Naive thymus-derived CD4-positive, alpha-beta T cell (primary cell): ENCODE results near the gene FAM162B. TPM values are rescaled to one million over a fixed set of nuclear protein-coding genes. Genes with fewer than 3 reads are reported as not detected.
"Not testable (repeated sequence)": the region's sequence is repeated elsewhere in the genome, so short reads cannot be mapped to it uniquely, and the experiment has no call there.

ENCODE experiments used
- ATAC-seq: fragments of 150-1000 bp; cut with Tn5 transposase; 2 replicates; pipeline ENCODE4 v1.10.0; 2021; ENCODE audit warnings: mild to moderate bottlenecking, moderate library complexity
- CTCF ChIA-PET: fragments of 350-600 bp; sonication (Branson Sonifier 250); formaldehyde crosslinking; loops from one replicate; lab custom pipeline; 2021; ENCODE audit warnings: antibody characterized with exemption; lab: Charles Lee
- POLR2A ChIA-PET: fragments of 350-600 bp; sonication (Branson Sonifier 250); formaldehyde crosslinking; loops from one replicate; lab custom pipeline; 2021; ENCODE audit warnings: antibody characterized with exemption, inconsistent platforms; lab: Charles Lee
- DNase-seq, 9 donors: peaks; one replicate each; pipeline versions ENCODE4 v3.0.0 to v3.0.0-alpha.2; 2020 to 2022; ENCODE audit warnings: mixed read lengths in 1 of 9
- H3K27ac ChIP-seq: one replicate; pipeline ENCODE4 v1.7.0; 2013; ENCODE audit warnings: mild to moderate bottlenecking, low read depth, low read length, moderate library complexity
- H3K27me3 ChIP-seq, 2 donors: one replicate each; pipeline ENCODE4 v1.7.0; 2013; ENCODE audit warnings: low read length in 2 of 2, mild to moderate bottlenecking in 2 of 2, moderate library complexity in 2 of 2; ENCODE audit not compliant: control insufficient read depth in 2 of 2, insufficient read depth in 2 of 2
- H3K36me3 ChIP-seq, 3 experiments: 1 replicate in 2 of 3; 2 replicates in 1 of 3; pipeline ENCODE4 v1.7.0; 2013; ENCODE audit warnings: low read length in 3 of 3, mild to moderate bottlenecking in 3 of 3, moderate library complexity in 1 of 3; ENCODE audit not compliant: insufficient read depth in 3 of 3, control insufficient read depth in 2 of 3
- H3K4me1 ChIP-seq, 2 donors: one replicate each; pipeline ENCODE4 v1.7.0; 2013; ENCODE audit warnings: low read length in 2 of 2, mild to moderate bottlenecking in 2 of 2, moderate library complexity in 1 of 2; ENCODE audit not compliant: control insufficient read depth in 2 of 2, insufficient read depth in 2 of 2
- H3K4me3 ChIP-seq: 2 replicates; pipeline ENCODE4 v1.7.0; 2013; ENCODE audit warnings: mild to moderate bottlenecking, low read length
- H3K9me3 ChIP-seq, 3 experiments: 1 replicate in 2 of 3; 2 replicates in 1 of 3; pipeline ENCODE4 v1.7.0; 2013; ENCODE audit warnings: low read length in 3 of 3; ENCODE audit not compliant: control insufficient read depth in 2 of 3
- H3K27ac Mint-ChIP-seq, 9 donors: one replicate each; pipeline ENCODE4 v1.8.0; 2020 to 2022; ENCODE audit warnings: mixed read lengths in 9 of 9, mild to moderate bottlenecking in 8 of 9, moderate library complexity in 5 of 9, inconsistent platforms in 2 of 9
- H3K27me3 Mint-ChIP-seq, 5 donors: one replicate each; pipeline ENCODE4 v1.8.0; 2021 to 2022; ENCODE audit warnings: mixed read lengths in 5 of 5, mild to moderate bottlenecking in 1 of 5
- H3K36me3 Mint-ChIP-seq, 5 donors: one replicate each; pipeline ENCODE4 v1.8.0; 2020 to 2022; ENCODE audit warnings: mixed read lengths in 5 of 5, mild to moderate bottlenecking in 3 of 5, inconsistent platforms in 1 of 5
- H3K4me1 Mint-ChIP-seq, 7 donors: one replicate each; pipeline ENCODE4 v1.8.0; 2020 to 2022; ENCODE audit warnings: mixed read lengths in 7 of 7, mild to moderate bottlenecking in 3 of 7, inconsistent platforms in 1 of 7
- H3K4me3 Mint-ChIP-seq, 10 donors: one replicate each; pipeline ENCODE4 v1.8.0; 2020 to 2022; ENCODE audit warnings: mild to moderate bottlenecking in 10 of 10, mixed read lengths in 10 of 10, moderate library complexity in 6 of 10, inconsistent platforms in 2 of 10
- H3K9me3 Mint-ChIP-seq, 11 donors: one replicate each; pipeline ENCODE4 v1.8.0; 2020 to 2022; ENCODE audit warnings: mixed read lengths in 11 of 11, mild to moderate bottlenecking in 4 of 11, inconsistent platforms in 1 of 11, moderate library complexity in 1 of 11
- intact Hi-C, 2 donors: fragments of 100-400 bp; cut with micrococcal nuclease; formaldehyde crosslinking; loops; one replicate each; pipeline ENCODE4 v1.15.1; 2023
- polyA plus RNA-seq, 2 donors: library from polyadenylated mRNA; unstranded; fragments of 300-500 nt; fragmentation: Illumina TruSeq; gene quantifications; one replicate each; pipeline ENCODE4 v1.2.3, GENCODE V29; 2021
- total RNA-seq, 6 experiments: library from RNA in 5 of 6; stranded (reverse) in 5 of 6; gene quantifications; 1 replicate in 5 of 6; 2 replicates in 1 of 6; pipeline ENCODE4 v1.2.3 and lab custom pipeline; 2021 to 2026

Gene FAM162B
- total and polyA plus RNA-seq, 7 experiments from 2014 or later, result not detected

- POLR2A ChIA-PET, result no interaction called here
- intact Hi-C loops, result no loop called here
- DNase-seq (no peak), ATAC-seq (no peak)
- no peaks in the 10 kb centered on the region for H3K27me3 ChIP-seq
- Mint-ChIP-seq H3K27ac (no peak overlapping the region), H3K27me3 (no peaks in the 10 kb centered on the region), H3K4me1 (peaks cover 0 to 11% (median 0%) of the 10 kb centered on the region in 7 donors), H3K9me3 (no peaks in the 10 kb centered on the region), H3K36me3 (peaks cover 8 to 46% (median 29%) of the 10 kb centered on the region in 5 donors), H3K4me3 (no peak overlapping the region)
- peaks cover 4 to 53% (median 11%) of the 10 kb centered on the region in 3 experiments for H3K36me3 ChIP-seq
- H3K4me1 ChIP-seq, result no peaks in the 10 kb centered on the region
- no peaks in the 10 kb centered on the region for H3K9me3 ChIP-seq
- CTCF ChIA-PET, result no interaction called here
- no peak overlapping the region for H3K4me3 ChIP-seq
- H3K27ac ChIP-seq, result no peak overlapping the region
Measured at GRCh38 chr6:116705917-116706316, 59.6 kb downstream of the FAM162B start.

- CTCF ChIA-PET, H3K9me3 ChIP-seq, intact Hi-C loops, H3K9me3 Mint-ChIP-seq, POLR2A ChIA-PET, H3K27me3 ChIP-seq, H3K4me3 ChIP-seq, H3K27me3 Mint-ChIP-seq, ATAC-seq, H3K4me1 ChIP-seq, H3K27ac ChIP-seq, H3K4me3 Mint-ChIP-seq, DNase-seq: not testable (repeated sequence)
- peak overlapping the region in 1 of 9 donors; percentile 14 for H3K27ac Mint-ChIP-seq
- peaks cover 4 to 65% (median 11%) of the 10 kb centered on the region in 3 experiments for H3K36me3 ChIP-seq
- peaks cover 12 to 53% (median 33%) of the 10 kb centered on the region in 5 donors for H3K36me3 Mint-ChIP-seq
- H3K4me1 Mint-ChIP-seq, result peaks cover 0 to 11% (median 5%) of the 10 kb centered on the region in 7 donors
Measured at GRCh38 chr6:116703888-116704287, 61.6 kb downstream of the FAM162B start.

Other genes with a start within 250 kb of the FAM162B start
- not detected for gene TRAPPC3L, start 220.0 kb downstream of the FAM162B start, total RNA-seq
- gene TRAPPC3L, start 220.0 kb downstream of the FAM162B start, polyA plus RNA-seq, result not detected
- gene CALHM4, start 212.0 kb downstream of the FAM162B start, total RNA-seq, result not detected
- gene CALHM4, start 212.0 kb downstream of the FAM162B start, polyA plus RNA-seq, result not detected
- gene RWDD1, start 194.2 kb downstream of the FAM162B start, total RNA-seq, result 10 to 100 TPM; 33.2 to 39.9 (median 36.7) TPM
- 10 to 100 TPM; 35.0 to 68.5 TPM for gene RWDD1, start 194.2 kb downstream of the FAM162B start, polyA plus RNA-seq
- gene RSPH4A, start 149.2 kb downstream of the FAM162B start, total RNA-seq, result 1 to 10 TPM in 1 of 5 experiments, under 1 TPM in 4; 0.53 to 1.3 (median 0.73) TPM
- not detected for gene RSPH4A, start 149.2 kb downstream of the FAM162B start, polyA plus RNA-seq
- gene ZUP1, start 97.0 kb downstream of the FAM162B start, total RNA-seq, result 10 to 100 TPM; 12.3 to 14.6 (median 13.7) TPM
- gene ZUP1, start 97.0 kb downstream of the FAM162B start, polyA plus RNA-seq, result 1 to 10 TPM; 3.7 to 6.6 TPM
- 10 to 100 TPM; 11.0 to 78.2 (median 53.2) TPM for gene KPNA5, start 84.5 kb downstream of the FAM162B start, total RNA-seq
- gene KPNA5, start 84.5 kb downstream of the FAM162B start, polyA plus RNA-seq, result 10 to 100 TPM; 13.9 to 19.6 TPM
- gene GPRC6A, start 63.4 kb upstream of the FAM162B start, total RNA-seq, result not detected
- gene GPRC6A, start 63.4 kb upstream of the FAM162B start, polyA plus RNA-seq, result not detected
- gene RFX6, start 111.5 kb upstream of the FAM162B start, total RNA-seq, result not detected
- gene RFX6, start 111.5 kb upstream of the FAM162B start, polyA plus RNA-seq, result not detected